GM18517 (cell line): ENCODE data around the gene OR6S1.
"Not testable (repeated sequence)": the region's sequence is repeated elsewhere in the genome, so short reads cannot be mapped to it uniquely, and the experiment has no call there.

ENCODE experiments used
- ATAC-seq: cut with Tn5 transposase; IDR thresholded peaks from one replicate; pipeline ENCODE4 v1.9.1; 2021; ENCODE audit warnings: mild to moderate bottlenecking, moderate library complexity; ENCODE audit not compliant: unreplicated experiment

The OR6S1 gene

GRCh38 chr14:20612403-20612802 is 29.1 kb downstream of the OR6S1 start:
- ATAC-seq, result no peak

- no peak for ATAC-seq
Measured at GRCh38 chr14:20611277-20611676, 30.2 kb downstream of the OR6S1 start.

GRCh38 chr14:20610002-20610765 is 31.3 kb downstream of the OR6S1 start:
- ATAC-seq, result peak; percentile 26

- no peak for ATAC-seq
Measured at GRCh38 chr14:20609215-20610001, 32.1 kb downstream of the OR6S1 start.

GRCh38 chr14:20608383-20609110 is 32.9 kb downstream of the OR6S1 start:
- no peak for ATAC-seq

- ATAC-seq, result no peak
Measured at GRCh38 chr14:20607617-20608016, 33.9 kb downstream of the OR6S1 start.

- ATAC-seq, result no peak
Measured at GRCh38 chr14:20606902-20607242, 34.6 kb downstream of the OR6S1 start.

DNA sequence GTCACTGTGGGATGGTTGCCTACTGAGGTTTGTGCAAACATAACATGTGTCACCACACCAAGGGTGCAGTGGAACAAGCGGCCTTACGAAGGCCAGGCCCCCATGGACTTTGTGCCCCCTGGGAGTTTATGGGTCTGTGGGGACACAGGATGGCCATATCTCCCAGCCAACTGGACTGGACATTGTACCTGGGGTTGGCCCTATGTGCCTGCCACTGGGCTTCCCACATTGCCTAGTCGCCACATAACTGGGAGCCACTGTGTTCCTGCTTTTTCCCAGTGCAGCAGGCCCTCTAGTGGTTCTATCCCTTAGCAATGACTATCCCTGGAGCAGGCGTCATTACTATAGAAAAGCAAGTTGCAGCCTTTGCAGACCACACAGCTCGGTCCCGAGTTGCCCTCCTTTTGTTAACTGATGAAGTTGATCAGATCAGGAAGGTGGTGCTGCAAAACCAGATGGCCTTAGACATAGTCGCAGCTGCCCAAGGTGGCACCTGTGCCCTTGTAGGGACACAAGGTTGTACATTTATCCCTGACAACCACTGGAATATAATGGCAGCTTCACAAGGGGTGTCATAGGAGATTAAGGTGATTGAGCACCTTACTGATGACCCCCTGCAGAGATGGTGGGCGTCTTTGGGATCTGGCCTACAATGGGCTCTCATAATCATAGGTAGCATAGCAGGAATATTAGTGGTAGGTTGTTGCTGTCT is 35.1 kb downstream of the OR6S1 start:
- no peak for ATAC-seq

- ATAC-seq, result no peak
Measured at GRCh38 chr14:20603813-20604690, 37.4 kb downstream of the OR6S1 start.

- no peak for ATAC-seq
Measured at GRCh38 chr14:20602583-20602982, 38.9 kb downstream of the OR6S1 start.

DNA sequence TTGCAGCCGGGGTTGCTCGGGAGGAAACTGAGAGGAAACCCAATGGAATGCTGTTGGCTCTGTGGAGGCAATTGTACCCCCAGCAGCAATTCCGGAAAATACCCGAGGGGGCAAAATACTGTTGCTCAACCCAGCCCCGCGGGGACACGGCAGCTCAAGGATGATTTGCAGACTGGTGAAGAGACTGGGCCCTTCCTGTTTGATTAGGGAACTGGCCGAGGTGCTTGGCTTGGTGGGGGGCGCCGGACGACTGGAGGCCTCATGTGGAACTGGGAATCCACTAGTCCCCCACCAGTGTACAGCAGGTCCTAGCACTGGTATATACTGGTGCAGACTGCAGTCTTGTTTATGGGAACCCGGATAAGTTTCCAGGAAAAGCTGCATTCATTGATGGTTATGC is 40.0 kb downstream of the OR6S1 start:
- ATAC-seq, result no peak

GRCh38 chr14:20597108-20597507 is 44.4 kb downstream of the OR6S1 start:
- no peak for ATAC-seq

- not testable (repeated sequence) for ATAC-seq
Measured at GRCh38 chr14:20595726-20596125, 45.8 kb downstream of the OR6S1 start.

- no peak for ATAC-seq
Measured at GRCh38 chr14:20592574-20592973, 48.9 kb downstream of the OR6S1 start.

DNA sequence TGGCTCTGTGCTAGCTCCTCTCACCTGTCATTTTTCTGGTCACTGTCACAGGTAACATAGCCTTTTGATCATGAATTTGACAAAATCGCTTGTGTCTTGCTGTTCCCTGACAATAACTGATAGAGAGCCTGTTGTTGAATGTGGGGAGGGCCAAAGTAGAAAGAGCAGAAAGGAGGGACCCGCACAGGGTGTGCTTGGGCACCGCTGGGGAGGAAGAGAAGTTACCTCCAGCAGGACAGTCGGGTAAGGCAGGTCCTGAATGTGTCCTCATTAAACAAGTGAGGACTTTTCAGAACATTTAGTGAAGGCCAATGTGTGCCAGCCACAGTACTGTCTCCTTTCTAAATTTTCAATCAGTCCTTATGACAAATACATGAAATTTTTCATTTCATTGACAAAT is 50.3 kb downstream of the OR6S1 start, which contains the start of gene RNASE12:
RNASE12 (minus strand) TSS at position 142 of the 400 bp plus-strand sequence. CDS start 653 bp downstream, outside the sequence.
- ATAC-seq, result no peak
